SK-MEL-5 (cell line): ENCODE measurements around the gene IFNA6. TPM values are rescaled to one million over a fixed set of nuclear protein-coding genes. Genes with fewer than 3 reads are reported as not detected.
A peak's percentile ranks its signal among the peaks of the same experiment; 100 is the strongest.

Source experiments
- DNase-seq: peaks from one replicate; pipeline ENCODE4 v3.0.0-alpha.2; 2016; ENCODE audit warnings: low read depth, low spot score
- in situ Hi-C: cut with HindIII; loops from 2 replicates; pipeline ENCODE4 v1.10.0; 2016; ENCODE audit warnings: low sequenced_read_pairs, high pct_unique_total_duplicates, low pct_unique_long_range_greater_than_20kb
- total RNA-seq: library from RNA; depleted of rRNA; stranded (reverse); fragments of >200 nt; shearing (Covaris generic); gene quantifications from 2 replicates; pipeline ENCODE4 v1.2.3, GENCODE V29; 2014

The IFNA6 gene
- total RNA-seq, 1 experiment from 2014 or later, result not detected

DNA sequence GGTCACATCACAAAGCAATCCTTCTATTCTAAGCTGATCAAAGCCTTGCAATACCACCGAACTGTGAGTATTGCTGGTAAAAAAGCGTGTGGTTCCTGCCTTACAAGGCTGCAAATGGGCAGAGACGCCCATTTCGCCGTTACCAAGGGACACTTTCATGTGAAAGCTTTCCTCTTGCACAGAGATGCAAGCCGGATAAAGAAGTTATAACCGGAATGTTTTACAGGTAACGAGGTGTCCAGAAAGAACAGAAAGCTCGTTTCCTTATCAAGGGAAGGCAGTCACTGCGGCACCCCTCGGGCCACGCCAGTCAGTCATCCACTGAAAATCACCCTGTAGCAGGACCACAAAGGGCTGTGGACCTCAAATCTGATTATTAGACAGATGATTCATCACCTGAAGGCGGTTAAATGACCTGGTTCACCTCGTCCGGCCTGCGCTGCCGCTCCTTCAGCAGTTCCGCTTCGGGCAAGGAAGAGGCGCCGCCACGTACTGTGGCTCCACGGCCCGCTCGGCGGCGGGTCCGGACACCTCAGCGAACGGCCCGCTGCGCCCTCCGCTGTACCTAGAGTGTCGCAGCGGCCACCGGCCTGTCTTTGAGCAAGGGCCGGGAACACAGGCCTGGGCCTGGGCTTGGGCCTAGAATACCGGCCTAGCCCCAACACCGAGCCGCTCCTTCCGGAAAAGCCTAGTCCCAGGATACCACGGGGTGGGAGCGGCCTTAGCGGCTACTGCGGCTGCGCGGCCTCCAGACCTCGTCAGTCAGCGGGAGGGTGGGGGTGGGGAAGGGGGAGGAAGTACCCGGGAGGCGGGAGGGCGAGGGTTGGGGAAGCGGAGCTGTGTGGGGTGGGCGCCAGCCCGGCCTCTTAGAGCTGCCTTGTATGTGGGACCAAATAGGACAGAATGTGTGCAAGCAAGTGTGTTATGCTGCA, 15.7 kb downstream of the IFNA6 start, which contains the start of gene KLHL9:
KLHL9 (minus strand) TSS at position 704 of the 932 bp plus-strand sequence; CDS start at position 159, 545 bp downstream.
- in situ Hi-C loops, result no loop called here

DNA sequence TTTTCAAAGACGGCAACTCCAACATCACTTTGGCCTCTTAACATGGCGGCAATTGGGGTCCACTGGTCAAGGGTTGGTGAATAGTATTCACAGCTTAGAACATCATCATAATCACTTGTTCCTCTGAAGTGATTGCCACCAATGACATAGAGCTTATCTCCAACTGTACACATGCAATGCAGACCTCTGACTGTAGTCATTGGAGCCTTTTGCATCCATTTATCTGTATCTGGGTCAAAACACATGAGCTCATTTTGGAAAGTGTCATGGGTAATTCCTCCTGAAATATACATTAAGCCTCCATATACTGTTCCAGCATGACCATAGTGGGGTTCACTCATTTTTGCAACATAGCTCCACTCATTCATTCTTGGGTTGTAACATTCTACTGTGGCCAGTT, 17.5 kb downstream of the IFNA6 start:
- in situ Hi-C loops, result no loop called here
- DNase-seq, result no peak

More for the DNA sequence above, 15.7 kb downstream of the IFNA6 start, which contains the start of gene KLHL9:
- DNase-seq, result peak; percentile 88

- no peak for DNase-seq
- in situ Hi-C loops, result no loop called here
Observed at GRCh38 chr9:21331676-21332402, 18.8 kb downstream of the IFNA6 start.

GRCh38 chr9:21326526-21327139, 24.1 kb downstream of the IFNA6 start:
- in situ Hi-C loops, result no loop called here
- peak; percentile 61 for DNase-seq

DNA sequence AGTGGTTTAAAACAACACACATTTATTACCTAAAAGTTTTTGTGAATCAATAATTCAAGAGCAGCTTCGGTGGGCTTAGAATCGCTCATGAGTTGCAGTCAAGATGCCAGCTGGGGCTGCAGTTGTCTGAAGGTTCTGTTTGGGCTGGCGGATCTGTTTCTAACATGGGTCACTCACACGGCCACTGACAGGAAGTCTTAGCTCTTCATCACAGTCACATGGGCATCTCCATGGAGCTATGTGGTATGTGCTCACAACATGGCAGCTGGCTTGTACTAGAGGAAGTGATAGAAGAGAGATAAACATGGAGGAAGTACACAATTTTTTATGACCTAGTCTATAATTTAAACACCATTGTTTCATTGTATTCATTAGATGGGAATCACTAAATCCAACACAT, 26.6 kb downstream of the IFNA6 start:
- peak; percentile 42 for DNase-seq
- in situ Hi-C loops, result no loop called here

DNA sequence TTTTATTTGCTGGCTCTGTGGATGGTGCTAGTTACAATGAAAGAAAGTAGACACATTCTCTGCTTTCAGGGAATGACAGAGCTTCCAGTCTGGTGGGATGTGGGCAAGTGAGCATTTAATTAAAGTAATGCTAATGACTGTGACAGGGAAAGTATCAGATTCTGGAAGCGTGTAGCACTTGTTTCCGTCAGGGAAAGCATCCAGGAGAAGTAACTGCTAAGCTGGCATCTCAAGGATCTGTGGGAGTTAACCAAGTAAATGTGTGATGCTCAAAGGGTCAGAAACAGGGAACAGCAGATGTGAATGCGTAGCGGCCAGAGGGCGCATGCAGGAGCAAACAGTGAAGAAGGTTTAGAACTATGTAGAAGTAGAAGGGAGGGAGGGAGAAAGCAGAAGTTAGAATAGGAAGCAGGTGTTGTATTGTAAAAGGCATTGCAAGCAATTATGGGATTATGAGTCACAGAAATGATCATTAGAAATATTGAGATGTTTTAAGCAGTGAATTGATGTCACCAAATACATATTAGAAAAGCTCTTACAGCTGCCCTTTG, 27.7 kb downstream of the IFNA6 start:
- in situ Hi-C loops, result no loop called here

DNA sequence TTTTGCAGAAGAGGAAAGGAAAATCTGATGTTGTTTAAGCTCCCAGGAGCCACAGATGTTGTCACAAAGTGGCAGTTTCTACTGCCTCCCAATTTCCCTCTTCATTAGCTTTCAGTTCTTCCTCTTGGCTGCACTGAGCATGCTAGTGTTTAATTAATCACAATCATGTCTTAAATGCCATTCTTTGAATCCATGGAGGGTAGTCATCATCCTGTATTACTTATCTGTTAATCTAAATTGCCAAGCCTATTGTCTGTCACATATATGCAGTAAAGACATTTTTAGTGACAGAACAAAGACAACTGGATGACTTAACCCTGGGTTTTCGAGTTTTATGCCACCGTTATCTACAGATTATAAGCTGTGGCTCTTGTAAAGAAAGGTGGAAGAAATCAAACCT, 30.2 kb downstream of the IFNA6 start:
- in situ Hi-C loops, result no loop called here
- no peak for DNase-seq

More for the DNA sequence above, 27.7 kb downstream of the IFNA6 start:
- no peak for DNase-seq

DNA sequence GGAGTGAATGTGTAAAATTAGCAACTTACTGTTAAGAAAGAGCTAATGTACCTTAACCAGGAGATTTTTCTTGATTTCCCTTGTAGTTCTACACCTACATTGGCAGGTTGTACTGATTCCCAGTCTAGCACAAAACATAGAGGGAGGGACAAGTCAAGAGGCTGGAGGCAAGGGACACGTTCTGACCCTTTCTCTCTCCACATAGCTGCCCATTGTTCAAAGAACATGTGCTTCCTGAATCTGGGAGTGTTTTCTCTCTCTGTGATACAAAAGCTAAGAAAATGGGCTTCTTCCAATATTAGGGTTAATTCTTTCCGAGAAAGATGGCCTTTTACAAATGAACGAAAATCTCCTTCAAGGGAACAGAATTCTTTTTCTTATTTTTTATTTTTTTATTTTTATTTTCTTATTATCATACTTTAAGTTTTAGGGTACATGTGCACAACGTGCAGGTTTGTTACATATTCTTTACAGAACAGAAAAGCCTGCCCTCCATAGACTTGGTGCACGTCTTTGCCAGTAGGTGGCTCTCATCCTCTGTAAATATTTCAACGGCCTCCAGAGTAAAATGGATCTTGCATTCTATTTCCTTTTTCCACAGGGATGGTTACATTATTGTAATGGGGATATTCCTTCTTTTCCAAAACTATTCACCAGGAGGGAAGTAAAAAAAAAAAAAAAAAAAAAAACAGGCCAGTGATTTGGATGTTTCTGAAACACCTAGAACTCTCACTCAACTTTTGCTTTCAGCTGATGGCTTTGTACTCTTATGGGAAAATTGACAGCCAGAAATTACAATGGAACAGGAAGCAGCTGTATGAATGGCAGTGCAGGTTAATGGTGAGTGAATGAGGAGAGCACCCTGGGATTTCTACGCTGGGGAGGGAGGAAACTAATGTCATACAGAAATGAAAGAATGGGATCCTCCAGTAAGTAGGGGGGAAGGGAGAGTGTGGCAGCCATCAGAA, 32.4 kb downstream of the IFNA6 start:
- in situ Hi-C loops, result no loop called here
- peak; percentile 58 for DNase-seq

- peak; percentile 17 for DNase-seq
- in situ Hi-C loops, result no loop called here
Observed at GRCh38 chr9:21316860-21317259, 33.8 kb downstream of the IFNA6 start.

GRCh38 chr9:21316032-21316842, 34.5 kb downstream of the IFNA6 start:
- DNase-seq, result no peak
- in situ Hi-C loops, result no loop called here

GRCh38 chr9:21314152-21314551, 36.5 kb downstream of the IFNA6 start:
- in situ Hi-C loops, result no loop called here
- DNase-seq, result no peak

DNA sequence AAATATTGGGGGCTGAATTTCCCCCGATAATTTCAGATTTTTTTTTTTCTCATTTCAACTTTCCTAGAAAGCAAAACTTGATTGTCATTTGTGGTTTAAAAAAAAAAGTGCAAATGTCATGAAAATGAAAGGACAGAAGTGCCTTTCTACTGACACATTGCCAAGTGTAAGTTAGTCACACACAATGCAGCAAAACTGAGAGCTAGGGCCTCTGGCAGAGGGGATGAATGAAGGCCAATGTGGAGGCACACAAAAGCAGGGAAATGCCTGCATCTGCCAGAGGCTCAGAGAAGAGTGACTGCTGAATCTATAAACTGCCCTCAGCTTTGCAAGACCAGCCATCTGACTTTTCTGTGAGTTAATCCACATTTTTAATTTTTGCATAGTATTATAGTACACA, 38.8 kb downstream of the IFNA6 start:
- no peak for DNase-seq
- in situ Hi-C loops, result no loop called here

DNA sequence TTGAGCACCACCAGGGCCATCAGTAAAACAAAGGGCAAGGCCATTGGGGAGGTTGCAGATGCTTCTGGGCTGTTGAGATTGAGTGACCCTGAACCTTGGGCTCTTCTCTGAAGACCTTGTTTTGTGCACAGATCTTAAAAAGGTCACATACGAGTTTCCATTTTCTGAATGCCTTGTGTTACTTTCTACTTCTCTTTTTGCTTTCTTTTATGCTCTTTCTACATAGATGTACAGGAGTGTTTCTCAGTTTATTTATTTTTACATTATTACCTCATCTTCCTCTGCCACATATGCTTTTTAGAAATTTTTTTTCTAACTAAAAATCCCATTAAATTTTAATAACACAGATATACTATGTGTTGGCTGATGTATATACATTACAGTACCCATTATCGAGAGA, 45.5 kb downstream of the IFNA6 start, which contains the start of gene IFNA5:
IFNA5 (minus strand) TSS at position 101 of the 400 bp plus-strand sequence; CDS start at position 44, 57 bp downstream.
- DNase-seq, result no peak

More for the DNA sequence above, 45.5 kb downstream of the IFNA6 start, which contains the start of gene IFNA5:
- in situ Hi-C loops, result no loop called here
